GM18951 (cell line): ENCODE results near the gene SH3GLB1.

ENCODE experiments used
- POLR2A ChIP-seq: IDR thresholded peaks from 4 replicates; pipeline ENCODE4 v1.6.1; 2011; ENCODE audit warnings: mild to moderate bottlenecking; ENCODE audit not compliant: insufficient read length, insufficient read depth; ENCODE audit errors: extremely low read depth
- in situ Hi-C: fragments of 300-500 bp; cut with MboI; formaldehyde crosslinking; loops from one replicate; pipeline ENCODE4 v1.12.0; 2022; ENCODE audit warnings: low sequenced_read_pairs, mixed read lengths, inconsistent platforms; ENCODE audit not compliant: unreplicated experiment

The SH3GLB1 gene

GRCh38 chr1:86748622-86749373, 44.4 kb downstream of the SH3GLB1 start:
- in situ Hi-C loops, result no loop called here
- TF ChIP-seq POLR2A, result no peak

DNA sequence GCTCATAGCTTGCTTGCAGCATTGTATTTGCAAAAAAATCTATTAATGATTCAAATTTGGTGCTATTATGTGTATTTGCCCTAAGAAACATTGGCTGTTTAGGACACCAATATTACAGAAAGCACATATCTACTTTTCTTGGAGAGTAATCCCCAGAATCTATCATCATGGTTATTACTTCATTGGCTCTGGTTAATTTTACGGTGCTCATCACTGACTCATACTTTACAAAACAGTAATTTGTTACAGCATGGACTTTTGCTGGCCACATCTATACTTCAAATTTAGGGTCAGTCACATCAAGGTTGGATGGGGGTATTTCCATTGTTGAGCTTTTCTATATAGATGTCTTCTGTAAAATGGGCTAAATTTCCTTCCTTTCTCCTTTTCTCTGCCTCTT, 45.7 kb downstream of the SH3GLB1 start:
- TF ChIP-seq POLR2A, result no peak
- in situ Hi-C loops, result no loop called here

DNA sequence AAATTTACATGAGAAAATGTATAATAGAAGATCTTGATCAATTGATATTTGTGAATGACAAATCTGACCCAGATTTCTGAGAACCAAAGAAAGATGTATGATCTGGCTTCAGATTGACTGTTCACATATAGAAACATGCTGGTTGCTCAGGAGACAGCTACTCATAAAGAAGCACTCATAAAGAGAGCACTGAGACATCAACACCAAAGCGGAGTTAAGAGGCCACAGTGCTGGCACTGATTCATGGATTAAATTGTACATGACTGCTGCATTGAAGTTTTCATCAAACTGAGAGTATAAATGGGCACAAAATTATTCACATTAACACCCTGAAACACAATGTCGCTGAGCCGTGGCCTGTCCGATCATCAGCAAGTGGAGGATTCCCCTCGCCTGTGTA, 46.2 kb downstream of the SH3GLB1 start:
- in situ Hi-C loops, result no loop called here
- TF ChIP-seq POLR2A, result no peak

DNA sequence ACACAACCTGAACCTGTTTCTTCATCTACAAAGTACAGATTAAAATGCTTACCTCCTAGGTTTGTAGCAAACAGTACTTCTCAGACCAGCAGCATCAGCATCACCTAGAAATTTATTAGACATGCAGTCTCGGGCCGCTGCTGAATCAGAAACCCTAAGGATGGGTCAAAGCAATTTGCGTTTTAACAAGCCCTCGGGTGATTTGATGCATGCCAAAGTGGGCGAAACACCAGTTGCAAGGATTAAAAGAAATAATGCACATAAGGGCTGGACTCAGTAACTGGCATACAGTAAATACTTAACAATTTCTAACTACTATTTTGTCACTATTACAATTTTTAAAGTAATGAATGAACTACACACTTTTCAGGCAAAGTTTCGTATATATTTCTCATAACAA, 47.5 kb downstream of the SH3GLB1 start:
- in situ Hi-C loops, result no loop called here
- TF ChIP-seq POLR2A, result no peak

DNA sequence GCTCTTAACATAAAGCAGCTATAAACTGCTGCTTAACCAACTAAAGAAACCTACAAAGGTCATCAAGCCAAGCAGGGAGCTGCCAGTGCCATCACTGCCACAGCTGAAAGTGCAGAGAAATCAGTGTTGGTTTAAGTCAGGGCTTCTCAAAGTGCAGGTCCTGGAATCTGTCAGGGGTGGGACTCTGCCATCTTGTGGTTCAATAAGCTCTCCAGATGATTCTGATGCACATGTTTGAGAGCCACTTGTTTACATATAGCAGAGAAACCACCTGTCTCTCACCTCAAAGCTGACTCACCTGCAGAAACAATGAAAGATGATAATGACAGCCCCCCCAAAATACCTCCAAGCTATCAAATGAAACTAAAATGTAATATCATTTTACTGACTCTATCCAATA, 49.3 kb downstream of the SH3GLB1 start:
- no peak for TF ChIP-seq POLR2A
- in situ Hi-C loops, result no loop called here

DNA sequence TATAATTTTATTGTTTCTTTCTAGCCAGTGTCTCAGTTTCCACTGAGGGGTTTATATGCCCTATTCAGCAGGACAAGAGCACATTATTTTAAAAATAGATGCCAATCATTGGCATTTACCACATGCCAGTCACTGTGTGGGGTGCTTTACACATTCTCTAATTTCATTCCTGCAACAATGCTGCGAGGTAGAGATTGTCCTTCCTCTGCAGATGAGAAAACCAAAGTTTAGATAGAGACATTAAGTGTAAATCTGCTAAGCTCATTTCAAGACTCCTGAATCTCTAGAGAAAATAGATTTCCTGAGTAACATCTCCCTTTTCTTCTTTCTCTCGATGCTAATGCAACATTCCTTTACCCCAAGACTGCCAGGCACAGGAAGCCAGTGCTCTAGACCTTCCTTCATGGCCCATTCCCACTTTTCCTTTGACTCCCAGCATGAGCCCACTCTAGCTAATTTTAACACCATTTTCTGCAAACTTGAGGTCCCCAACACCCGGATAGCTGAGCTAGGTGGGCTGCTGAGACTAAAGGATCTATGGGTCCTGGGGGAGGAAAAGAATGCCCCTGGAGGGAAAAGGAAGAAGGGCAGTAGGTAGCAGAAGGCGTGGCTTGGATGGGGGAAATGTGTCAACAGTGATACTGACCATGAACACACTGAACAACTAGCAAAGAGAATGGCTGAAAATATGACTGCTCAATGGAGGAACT, 50.0 kb downstream of the SH3GLB1 start:
- TF ChIP-seq POLR2A, result no peak
- in situ Hi-C loops, result no loop called here

DNA sequence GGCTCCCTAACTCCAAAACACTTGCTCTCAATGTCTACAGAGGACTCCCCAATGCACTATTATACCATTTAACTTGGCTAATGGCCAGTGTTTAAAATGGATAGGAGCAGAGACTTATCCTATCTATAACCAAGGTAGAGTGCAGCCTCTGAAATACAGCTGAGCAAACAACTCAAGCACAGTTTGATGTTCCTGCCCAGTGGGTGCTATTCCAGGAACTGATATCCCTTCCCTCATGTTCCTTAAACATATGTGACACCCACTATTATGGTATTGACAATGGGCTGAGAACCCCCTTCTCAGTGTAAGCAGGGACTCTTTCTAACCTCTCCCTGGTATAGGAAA, 51.7 kb downstream of the SH3GLB1 start:
- no peak for TF ChIP-seq POLR2A
- in situ Hi-C loops, result no loop called here

DNA sequence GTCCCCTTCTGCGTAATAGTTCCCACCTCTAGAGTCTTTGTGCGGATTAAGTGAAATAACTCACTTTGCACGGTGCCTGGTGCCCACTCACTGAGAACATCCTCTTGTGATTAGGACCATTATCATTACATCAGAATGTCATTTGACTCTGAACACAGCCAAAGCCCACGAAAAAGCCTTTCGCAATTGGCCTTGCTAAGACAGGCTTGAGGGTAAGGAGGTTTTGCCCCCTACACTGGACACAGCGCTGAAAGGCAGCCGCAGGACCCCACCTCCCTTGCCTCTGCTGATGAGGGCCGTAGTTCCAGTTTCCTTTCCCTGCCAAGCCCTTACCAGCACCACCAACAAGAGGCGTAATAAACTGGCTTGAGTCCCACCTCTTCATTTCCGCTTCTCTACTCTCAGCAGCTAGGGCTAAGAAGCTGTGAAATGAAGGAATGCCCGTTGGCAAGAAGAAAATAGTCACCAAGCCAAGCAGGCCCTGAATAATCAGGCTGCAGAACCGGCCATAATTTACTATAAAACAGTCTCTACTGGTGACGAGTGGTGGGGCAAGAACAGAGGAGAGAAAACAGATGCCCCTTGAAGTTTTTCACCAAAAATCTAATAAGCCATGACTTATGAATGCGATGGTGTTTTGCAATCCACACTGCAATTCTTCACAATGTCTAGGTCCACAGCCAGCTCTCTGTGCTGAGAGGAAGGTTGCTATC, 53.1 kb downstream of the SH3GLB1 start:
- TF ChIP-seq POLR2A, result no peak
- in situ Hi-C loops, result no loop called here

DNA sequence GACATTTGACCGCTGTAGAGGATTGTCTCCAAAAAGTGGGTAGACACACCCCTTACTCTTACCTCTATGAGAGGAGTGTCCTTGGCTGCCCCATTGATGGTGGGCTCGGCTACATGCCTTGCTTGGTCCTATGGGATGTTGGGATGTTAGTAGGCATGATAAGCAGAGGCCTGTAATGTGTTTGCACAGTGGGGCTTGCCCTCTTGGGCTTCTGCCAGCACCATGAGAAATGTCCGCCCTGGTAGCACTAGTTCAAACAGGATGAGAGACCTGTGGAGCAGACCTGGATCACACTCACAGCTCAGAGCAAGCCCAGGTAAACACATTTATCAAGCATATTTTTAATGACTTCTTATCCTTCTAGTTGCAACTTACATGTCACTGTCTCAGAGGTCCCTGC, 54.2 kb downstream of the SH3GLB1 start:
- no peak for TF ChIP-seq POLR2A
- in situ Hi-C loops, result no loop called here

- in situ Hi-C loops, result no loop called here
- no peak for TF ChIP-seq POLR2A
Measured at GRCh38 chr1:86760199-86760598, 55.8 kb downstream of the SH3GLB1 start.

- in situ Hi-C loops, result no loop called here
- TF ChIP-seq POLR2A, result no peak
Measured at GRCh38 chr1:86762336-86762735, 58.0 kb downstream of the SH3GLB1 start.

DNA sequence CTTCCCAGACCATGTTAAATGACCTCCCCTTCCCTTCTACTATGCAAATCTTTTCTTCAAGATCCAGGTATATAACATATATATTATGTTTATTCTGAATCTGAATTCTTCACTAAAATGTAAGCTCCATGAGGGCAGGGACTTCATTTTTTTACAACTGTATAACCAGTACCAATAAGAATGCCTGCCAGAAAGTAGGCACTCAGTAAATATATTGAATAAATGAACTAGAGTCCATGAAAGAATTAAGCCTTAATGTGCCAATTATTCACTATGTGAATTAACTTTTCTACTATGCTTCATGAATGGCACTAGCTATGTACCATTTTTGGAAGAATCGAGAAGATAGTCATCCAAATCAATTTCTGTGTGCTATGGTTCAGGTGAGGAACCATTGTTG, 60.1 kb downstream of the SH3GLB1 start:
- in situ Hi-C loops, result no loop called here
- TF ChIP-seq POLR2A, result no peak

GRCh38 chr1:86765073-86765472, 60.7 kb downstream of the SH3GLB1 start:
- no peak for TF ChIP-seq POLR2A
- in situ Hi-C loops, result no loop called here

- no peak for TF ChIP-seq POLR2A
- in situ Hi-C loops, result no loop called here
Measured at GRCh38 chr1:86765674-86766073, 61.3 kb downstream of the SH3GLB1 start.
